ENCODE measurements around the gene TMX1.

Gene TMX1

DNA sequence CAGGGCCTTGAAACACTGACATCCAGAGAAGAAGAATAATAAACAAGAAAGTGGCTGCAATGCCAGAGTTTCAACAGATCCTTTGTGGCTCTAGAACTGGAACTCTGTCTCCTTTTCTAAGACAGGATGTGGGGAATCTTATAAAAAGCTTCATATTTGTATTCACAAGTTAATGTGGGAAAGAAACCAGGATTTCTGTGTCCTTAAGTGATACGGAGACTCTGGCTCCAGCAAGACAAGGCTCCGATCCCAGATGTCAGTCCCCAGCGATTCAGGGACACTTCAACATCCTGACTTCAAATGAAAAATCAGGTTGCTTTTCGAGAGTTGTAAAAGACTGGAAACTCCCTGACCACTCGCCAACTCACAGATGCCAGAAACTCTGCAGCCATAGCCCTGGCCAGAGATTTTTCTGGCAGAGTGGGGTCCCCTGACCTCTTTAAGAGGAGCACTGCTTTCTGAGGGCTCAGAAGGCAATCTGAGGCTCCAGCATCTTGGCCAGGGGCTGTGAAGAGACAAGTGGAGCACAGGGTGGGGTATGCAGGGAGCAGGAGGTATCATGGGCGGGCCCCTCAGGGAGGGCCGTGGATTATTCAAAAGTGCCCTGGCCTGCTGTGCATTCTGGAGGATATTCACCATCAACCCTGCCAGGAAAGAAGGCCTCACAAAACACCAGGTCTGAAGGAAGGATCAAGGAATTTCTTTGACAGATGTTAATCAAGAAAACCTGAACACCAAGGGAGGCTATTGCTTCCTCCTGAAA, 53.3 kb downstream of the TMX1 start:
- no peak for DNase-seq (ENCODE audit: low read depth in 3 of 3, low spot score in 1 of 3)

DNA sequence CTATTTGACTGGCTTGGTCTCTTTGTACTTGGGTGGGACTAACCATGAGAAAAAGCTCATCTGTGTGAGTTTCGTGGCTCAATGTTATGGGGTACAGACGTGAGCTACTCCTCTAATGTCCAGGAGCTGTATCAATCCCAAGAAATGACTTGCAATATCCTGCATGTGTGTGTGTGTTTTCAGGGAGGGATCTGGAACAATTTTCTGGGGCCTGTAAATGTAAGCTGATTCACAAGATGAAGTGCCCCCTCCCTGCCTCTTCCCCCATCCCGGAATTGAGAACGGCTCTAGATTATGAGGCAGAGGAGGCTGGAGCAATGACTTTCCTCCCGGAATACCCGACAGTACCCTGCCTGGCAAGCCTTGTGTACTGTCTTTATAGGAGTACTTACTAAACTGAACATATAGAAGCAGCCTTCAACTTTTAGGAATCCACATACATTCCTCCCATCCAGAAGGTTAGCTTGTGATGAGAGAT, 53.9 kb downstream of the TMX1 start:
- DNase-seq (ENCODE audit: low read depth in 3 of 3, low spot score in 1 of 3), result no peak

- DNase-seq (ENCODE audit: low read depth in 3 of 3, low spot score in 1 of 3), result no peak
Observed at GRCh38 chr14:51294951-51295525, 55.0 kb downstream of the TMX1 start.

DNA sequence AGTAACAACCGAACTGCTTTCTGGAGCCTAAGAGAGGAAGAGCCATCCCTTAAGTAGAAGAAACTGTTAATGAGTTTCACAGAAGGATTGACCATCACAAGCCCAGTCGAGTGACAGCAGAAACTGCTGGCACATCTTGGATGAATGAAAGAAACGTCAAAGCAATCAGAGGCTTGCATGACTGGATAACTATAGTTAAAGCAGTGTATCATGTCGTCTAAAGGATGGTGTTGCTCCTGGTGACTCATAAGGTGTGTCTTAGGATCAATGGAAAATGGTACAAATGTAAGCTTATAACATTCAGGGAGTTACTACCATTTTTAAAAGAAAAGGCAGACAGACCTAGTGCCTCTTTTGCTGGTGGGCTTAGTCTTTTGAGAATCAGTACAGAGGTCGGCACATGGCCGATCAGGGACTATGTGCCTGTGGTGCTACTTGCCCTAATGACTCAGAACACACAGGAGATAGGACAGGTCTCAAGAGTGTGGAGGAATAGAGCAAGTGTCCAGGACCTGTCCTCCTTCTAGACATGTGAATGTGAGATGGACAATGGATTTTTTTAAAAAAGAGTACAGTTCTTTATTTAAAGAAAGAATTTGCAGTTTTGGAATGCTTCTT, 55.7 kb downstream of the TMX1 start:
- no peak for DNase-seq (ENCODE audit: low read depth in 3 of 3, low spot score in 1 of 3)

DNA sequence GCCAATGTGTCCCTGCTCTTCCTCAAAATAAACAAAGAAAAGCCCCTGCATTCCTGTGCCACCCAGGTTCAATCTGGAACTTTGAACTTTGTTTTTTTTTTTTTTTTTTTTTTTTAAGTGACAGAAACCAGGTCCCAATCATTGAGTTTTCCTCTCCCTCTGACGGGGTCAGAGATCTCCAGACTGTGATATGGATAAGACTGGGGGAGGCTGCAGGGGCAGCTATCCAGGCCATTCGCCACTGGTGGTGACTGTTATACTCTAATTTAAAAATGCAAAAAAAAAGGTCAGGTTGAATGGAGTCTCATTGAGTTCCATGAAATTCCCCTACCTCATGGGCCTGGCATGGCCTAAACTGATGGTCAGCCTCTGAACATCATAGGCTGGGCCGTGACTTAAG, 57.0 kb downstream of the TMX1 start:
- DNase-seq (ENCODE audit: low read depth in 3 of 3, low spot score in 1 of 3), result no peak

- DNase-seq (ENCODE audit: low read depth in 3 of 3, low spot score in 1 of 3), result no peak
Observed at GRCh38 chr14:51298895-51299294, 58.8 kb downstream of the TMX1 start.

DNA sequence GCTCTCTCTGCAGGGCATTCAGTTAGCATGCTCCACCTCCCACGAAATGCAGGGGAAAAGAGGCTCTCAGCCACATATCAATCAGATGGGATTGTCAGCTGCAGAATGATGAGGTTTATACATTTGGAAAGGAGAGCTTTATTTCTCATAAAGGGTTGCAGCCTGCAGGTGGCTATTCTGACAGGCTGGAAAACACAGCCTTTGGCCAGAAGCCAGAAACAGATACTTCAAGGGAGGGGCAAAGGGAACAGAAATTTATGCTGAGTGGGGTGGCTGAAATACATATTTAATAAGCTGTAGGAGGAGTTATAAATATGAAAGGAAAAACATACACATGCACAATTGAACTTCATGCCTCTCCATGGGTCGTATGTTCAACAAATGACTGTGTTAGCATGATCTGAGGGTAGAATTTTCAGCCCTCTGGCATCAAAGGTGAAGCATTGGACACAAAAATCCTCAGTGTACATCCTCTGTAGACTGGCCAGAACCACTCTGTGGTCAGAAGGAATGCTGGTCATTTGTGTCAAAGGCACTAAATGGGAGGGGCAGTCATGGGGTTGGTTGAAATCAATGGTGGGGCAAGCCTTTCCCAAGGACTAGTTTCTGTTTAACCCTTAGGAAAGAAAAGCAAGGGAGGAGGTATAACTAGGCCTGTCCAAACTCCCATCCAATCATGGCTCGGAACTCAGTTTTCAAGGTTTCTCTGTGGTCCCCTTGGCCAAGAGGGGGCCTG, 62.4 kb downstream of the TMX1 start:
- DNase-seq (ENCODE audit: low read depth in 3 of 3, low spot score in 1 of 3), result no peak

DNA sequence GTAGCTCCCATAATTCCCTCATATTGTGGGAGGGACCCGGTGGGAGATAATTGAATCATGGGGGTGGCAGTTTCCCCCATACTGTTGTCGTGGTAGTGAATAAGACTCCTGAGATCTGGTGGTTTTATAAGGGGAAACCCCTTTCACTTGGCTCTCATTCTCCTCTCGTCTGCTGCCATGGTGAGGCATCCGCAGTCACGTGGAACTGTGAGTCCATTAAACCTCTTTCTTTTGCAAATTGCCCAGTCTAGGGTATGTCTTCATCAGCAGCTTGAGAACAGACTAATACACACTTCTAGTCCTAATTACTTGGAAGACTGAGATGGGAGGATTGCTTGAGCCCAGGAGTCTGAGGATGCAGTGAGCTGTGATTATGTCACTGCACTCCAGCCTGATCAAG, 64.4 kb downstream of the TMX1 start:
- no peak for DNase-seq (ENCODE audit: low read depth in 3 of 3, low spot score in 1 of 3)

GRCh38 chr14:51304941-51305340, 64.9 kb downstream of the TMX1 start:
- DNase-seq (ENCODE audit: low read depth in 3 of 3, low spot score in 1 of 3), result no peak

GRCh38 chr14:51305751-51306150, 65.7 kb downstream of the TMX1 start:
- no peak for DNase-seq (ENCODE audit: low read depth in 3 of 3, low spot score in 1 of 3)

Data from stimulated activated CD4-positive, alpha-beta T cell treated with anti-CD3 and anti-CD28 coated beads, TNF-alpha, amount 100 ng/mL, for 1 hour (primary cell).